DND-41 (cell line): ENCODE results near the gene NLRP4.

Experiments
- ATAC-seq: fragments of 200-7000 bp; cut with Tn5 transposase; 3 replicates; pipeline ENCODE4 v1.9.1; 2021; ENCODE audit warnings: low read depth; ENCODE audit not compliant: insufficient read depth
- DNase-seq: peaks from one replicate; pipeline ENCODE4 v3.0.0-alpha.2; 2020
- H2AFZ ChIP-seq: 2 replicates; pipeline ENCODE4 v1.6.0; 2012; ENCODE audit warnings: low read depth, low read length
- H3K27ac ChIP-seq: 2 replicates; pipeline ENCODE4 v1.5.1; 2012; ENCODE audit warnings: low read length, inconsistent platforms
- H3K27me3 ChIP-seq: fragments of 200-600 bp; sonication (generic); 2 replicates; pipeline ENCODE4 v1.6.0; 2012; ENCODE audit warnings: low read length, mild to moderate bottlenecking, inconsistent platforms; ENCODE audit not compliant: insufficient read depth, poor library complexity
- H3K36me3 ChIP-seq: 2 replicates; pipeline ENCODE4 v1.5.1; 2012; ENCODE audit warnings: low read length, inconsistent platforms; ENCODE audit not compliant: insufficient read depth
- H3K4me1 ChIP-seq: 2 replicates; pipeline ENCODE4 v1.5.1; 2012; ENCODE audit warnings: mild to moderate bottlenecking, low read length; ENCODE audit not compliant: insufficient read depth
- H3K4me2 ChIP-seq: 2 replicates; pipeline ENCODE4 v1.6.0; 2012; ENCODE audit warnings: mild to moderate bottlenecking, moderate library complexity, low read length, inconsistent platforms; ENCODE audit not compliant: insufficient read depth
- H3K4me3 ChIP-seq, 2 experiments: fragments of 200-600 bp in 1 of 2; shearing (Covaris generic) in 1 of 2; 2 replicates each; pipeline ENCODE4 v1.5.1; 2012 to 2016; ENCODE audit warnings: inconsistent platforms in 2 of 2, low read length in 2 of 2, mild to moderate bottlenecking in 2 of 2, low read depth in 1 of 2, moderate library complexity in 1 of 2
- H3K79me2 ChIP-seq: 2 replicates; pipeline ENCODE4 v1.6.0; 2012; ENCODE audit warnings: low read length, inconsistent platforms; ENCODE audit not compliant: insufficient read depth
- H3K9ac ChIP-seq: 2 replicates; pipeline ENCODE4 v1.6.0; 2012; ENCODE audit warnings: low read depth, mild to moderate bottlenecking, inconsistent platforms, low read length, moderate library complexity
- H3K9me3 ChIP-seq: 2 replicates; pipeline ENCODE4 v1.5.1; 2012; ENCODE audit warnings: low read length, moderate library complexity, mild to moderate bottlenecking, inconsistent platforms; ENCODE audit not compliant: insufficient read depth, severe bottlenecking
- H4K20me1 ChIP-seq: 2 replicates; pipeline ENCODE4 v1.6.0; 2012; ENCODE audit warnings: low read length; ENCODE audit not compliant: insufficient read depth
- CTCF ChIP-seq: IDR thresholded peaks from 2 replicates; pipeline ENCODE4 v1.5.1; 2012; ENCODE audit warnings: borderline replicate concordance, low read length, moderate library complexity, mild to moderate bottlenecking; ENCODE audit not compliant: poor library complexity, severe bottlenecking; ENCODE audit errors: extremely low read depth
- EZH2 ChIP-seq: IDR thresholded peaks from 3 replicates; pipeline ENCODE4 v1.6.1; 2012; ENCODE audit warnings: borderline replicate concordance, low read depth, mild to moderate bottlenecking, moderate library complexity, low read length, inconsistent platforms; ENCODE audit not compliant: severe bottlenecking

The NLRP4 gene

DNA sequence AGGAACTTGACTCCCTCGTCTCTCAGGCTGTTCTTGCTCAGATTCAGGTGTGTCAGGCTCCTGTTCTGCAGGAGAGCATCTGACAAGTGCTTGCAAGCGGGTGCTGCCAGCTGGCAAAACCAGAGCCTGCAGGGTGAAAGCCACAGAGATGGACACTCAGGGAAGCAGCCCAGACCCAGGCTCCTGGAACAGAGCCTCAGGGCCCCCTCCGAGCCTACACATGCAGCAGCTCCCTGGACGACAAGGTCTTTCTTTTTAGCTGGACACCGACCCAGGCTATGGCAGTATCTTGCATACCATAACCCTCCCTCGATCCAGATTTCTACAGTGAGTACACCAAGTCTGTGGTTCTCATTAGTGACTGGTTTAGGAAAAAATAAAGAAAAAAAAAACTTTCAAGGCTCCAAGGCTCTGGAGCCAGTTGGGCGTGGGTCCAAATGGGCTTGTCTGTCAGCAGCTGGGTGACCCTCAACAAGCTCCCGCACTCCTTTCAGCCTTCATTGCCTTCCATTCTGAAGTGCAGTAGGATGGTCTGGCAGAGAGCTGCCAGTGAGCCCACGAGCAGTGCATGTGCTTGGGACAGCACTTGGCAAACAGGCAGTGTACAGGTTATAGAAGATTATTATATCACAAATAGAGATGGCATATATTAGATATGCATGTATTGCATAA, 65.9 kb downstream of the NLRP4 start:
- TF ChIP-seq EZH2 (no peak), CTCF (no peak)
- Histone ChIP-seq H3K4me3 (no peak overlapping the region), H3K79me2 (no peaks in the 10 kb centered on the region), H2AFZ (no peak overlapping the region), H3K27me3 (peaks cover 2% of the 10 kb centered on the region), H4K20me1 (no peaks in the 10 kb centered on the region), H3K36me3 (no peaks in the 10 kb centered on the region), H3K4me1 (no peaks in the 10 kb centered on the region), H3K4me2 (no peak overlapping the region), H3K9me3 (no peaks in the 10 kb centered on the region), H3K27ac (no peak overlapping the region), H3K9ac (no peak overlapping the region)
- ATAC-seq (no peak), DNase-seq (no peak)

GRCh38 chr19:55907286-55907685, 70.9 kb downstream of the NLRP4 start:
- no peaks in the 10 kb centered on the region for H3K9me3 ChIP-seq
- TF ChIP-seq CTCF (no peak), EZH2 (no peak)
- no peaks in the 10 kb centered on the region for H3K79me2 ChIP-seq

DNA sequence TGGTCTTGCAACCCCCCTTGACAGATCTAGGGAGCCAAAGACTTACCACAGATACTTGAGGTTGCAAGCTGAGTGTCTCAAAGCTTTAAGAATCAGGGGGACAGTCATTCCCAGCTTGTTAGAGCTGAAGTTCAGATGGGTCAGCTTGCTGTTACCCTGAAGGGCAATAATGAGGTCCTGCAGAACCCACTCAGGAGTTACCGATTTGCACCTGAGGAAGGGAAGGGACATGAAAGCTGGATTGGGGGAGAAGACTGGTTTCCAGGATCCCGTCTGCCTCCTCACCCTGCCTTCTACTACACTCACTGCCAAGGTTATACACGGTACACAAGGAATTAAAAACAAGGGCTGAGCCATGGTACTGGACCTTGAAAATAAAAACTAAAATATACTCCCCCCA, 71.4 kb downstream of the NLRP4 start:
- H3K4me3 ChIP-seq: no peak overlapping the region
- no peaks in the 10 kb centered on the region for H3K36me3 ChIP-seq
- no peaks in the 10 kb centered on the region for H4K20me1 ChIP-seq
- ATAC-seq (no peak), DNase-seq (no peak)
- H3K4me1 ChIP-seq: no peaks in the 10 kb centered on the region
- H3K27me3 ChIP-seq: peaks cover 2% of the 10 kb centered on the region
- no peak overlapping the region for H3K4me2 ChIP-seq
- no peak overlapping the region for H2AFZ ChIP-seq
- no peak overlapping the region for H3K27ac ChIP-seq
- H3K9me3 ChIP-seq: no peaks in the 10 kb centered on the region
- TF ChIP-seq CTCF: no peak
- H3K79me2 ChIP-seq: no peaks in the 10 kb centered on the region
- no peak overlapping the region for H3K9ac ChIP-seq

More at GRCh38 chr19:55907286-55907685, 70.9 kb downstream of the NLRP4 start:
- Histone ChIP-seq H3K4me1 (no peaks in the 10 kb centered on the region), H3K9ac (no peak overlapping the region), H4K20me1 (no peaks in the 10 kb centered on the region), H3K4me2 (no peak overlapping the region), H2AFZ (no peak overlapping the region), H3K36me3 (no peaks in the 10 kb centered on the region), H3K27ac (no peak overlapping the region), H3K27me3 (peaks cover 2% of the 10 kb centered on the region), H3K4me3 (no peak overlapping the region)
- DNase-seq (no peak), ATAC-seq (no peak)
